ENCODE data around the gene ARID2. TPM values are rescaled to one million over a fixed set of nuclear protein-coding genes. Genes with fewer than 3 reads are reported as not detected.
A peak's percentile ranks its signal among the peaks of the same experiment; 100 is the strongest.

ARID2 gene
- total RNA-seq, 1 donor = 21.0 TPM

DNA sequence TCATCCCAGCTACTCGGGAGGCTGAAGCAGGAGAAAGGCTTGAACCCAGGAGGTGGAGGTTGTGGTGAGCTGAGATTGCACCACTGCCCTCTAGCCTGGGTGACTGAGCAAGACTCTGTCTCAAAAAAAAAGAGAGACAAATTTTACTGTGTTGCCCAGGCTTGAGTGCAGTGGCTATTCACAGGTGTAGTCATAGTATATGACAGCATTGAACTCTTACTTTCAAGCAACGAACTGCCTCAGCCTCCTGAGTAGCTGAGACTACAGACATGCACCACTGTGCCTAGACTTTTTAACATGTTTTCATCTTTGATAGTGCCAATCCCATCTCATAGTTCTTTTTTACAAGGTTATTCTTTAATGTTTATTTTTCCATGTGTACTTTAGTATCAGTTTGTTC is 13.7 kb downstream of the ARID2 start:
- H4K20me1 ChIP-seq (ENCODE audit: insufficient read depth, low read length) = peaks cover 13% of the 10 kb centered on the region
- no peak for DNase-seq (ENCODE audit: insufficient read length, low spot score, missing footprints)
- no peak overlapping the region for H3K27ac ChIP-seq (ENCODE audit: low read depth, low read length)
- no peaks in the 10 kb centered on the region for H3K27me3 ChIP-seq (ENCODE audit: insufficient read depth, low read length)
- H3K4me1 ChIP-seq (ENCODE audit: insufficient read depth, low read length) = no peaks in the 10 kb centered on the region
- H3K9me3 ChIP-seq (ENCODE audit: low read depth, low read length) = no peaks in the 10 kb centered on the region
- H3K79me2 ChIP-seq (ENCODE audit: insufficient read depth, low read length) = peaks cover 73% of the 10 kb centered on the region
- H2AFZ ChIP-seq (ENCODE audit: low read length) = no peak overlapping the region
- TF ChIP-seq, protein P1, sequence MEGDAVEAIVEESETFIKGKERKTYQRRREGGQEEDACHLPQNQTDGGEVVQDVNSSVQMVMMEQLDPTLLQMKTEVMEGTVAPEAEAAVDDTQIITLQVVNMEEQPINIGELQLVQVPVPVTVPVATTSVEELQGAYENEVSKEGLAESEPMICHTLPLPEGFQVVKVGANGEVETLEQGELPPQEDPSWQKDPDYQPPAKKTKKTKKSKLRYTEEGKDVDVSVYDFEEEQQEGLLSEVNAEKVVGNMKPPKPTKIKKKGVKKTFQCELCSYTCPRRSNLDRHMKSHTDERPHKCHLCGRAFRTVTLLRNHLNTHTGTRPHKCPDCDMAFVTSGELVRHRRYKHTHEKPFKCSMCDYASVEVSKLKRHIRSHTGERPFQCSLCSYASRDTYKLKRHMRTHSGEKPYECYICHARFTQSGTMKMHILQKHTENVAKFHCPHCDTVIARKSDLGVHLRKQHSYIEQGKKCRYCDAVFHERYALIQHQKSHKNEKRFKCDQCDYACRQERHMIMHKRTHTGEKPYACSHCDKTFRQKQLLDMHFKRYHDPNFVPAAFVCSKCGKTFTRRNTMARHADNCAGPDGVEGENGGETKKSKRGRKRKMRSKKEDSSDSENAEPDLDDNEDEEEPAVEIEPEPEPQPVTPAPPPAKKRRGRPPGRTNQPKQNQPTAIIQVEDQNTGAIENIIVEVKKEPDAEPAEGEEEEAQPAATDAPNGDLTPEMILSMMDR (IDR thresholded peaks at IDR 0.05; ENCODE audit: extremely low read depth, low read depth, low read length) = no peak
- no peak overlapping the region for H3K4me2 ChIP-seq (ENCODE audit: insufficient read depth, low read length)
- H3K4me3 ChIP-seq (ENCODE audit: insufficient read depth, low read length) = no peak overlapping the region
- no peaks in the 10 kb centered on the region for H3K36me3 ChIP-seq (ENCODE audit: insufficient read depth, low read length)

DNA sequence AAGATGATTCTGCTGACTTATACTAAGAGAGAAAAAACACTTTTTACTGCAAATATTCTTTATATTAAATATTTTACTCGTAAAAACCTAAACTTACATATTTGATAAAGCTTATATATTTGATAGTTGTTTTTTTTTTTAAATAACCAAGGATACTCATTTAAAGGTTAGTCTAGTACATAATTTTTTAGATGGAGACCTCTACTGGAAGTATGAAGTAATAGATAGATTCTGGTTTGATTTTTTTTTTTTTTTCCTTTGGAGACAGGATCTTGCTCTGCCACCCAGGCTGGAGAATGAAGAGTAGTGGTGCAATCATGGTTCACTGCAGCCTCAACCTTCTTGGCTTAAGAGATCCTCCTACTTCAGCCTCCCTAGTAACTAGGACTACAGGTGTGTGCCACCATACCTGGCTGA is 16.4 kb downstream of the ARID2 start:
- Histone ChIP-seq H3K4me3 (ENCODE audit: insufficient read depth, low read length) (no peak overlapping the region), H3K27ac (ENCODE audit: low read depth, low read length) (no peak overlapping the region), H3K4me1 (ENCODE audit: insufficient read depth, low read length) (no peaks in the 10 kb centered on the region), H3K79me2 (ENCODE audit: insufficient read depth, low read length) (peaks cover 79% of the 10 kb centered on the region), H3K36me3 (ENCODE audit: insufficient read depth, low read length) (no peaks in the 10 kb centered on the region), H3K4me2 (ENCODE audit: insufficient read depth, low read length) (no peak overlapping the region), H2AFZ (ENCODE audit: low read length) (no peak overlapping the region), H3K27me3 (ENCODE audit: insufficient read depth, low read length) (no peaks in the 10 kb centered on the region), H4K20me1 (ENCODE audit: insufficient read depth, low read length) (peaks cover 16% of the 10 kb centered on the region), H3K9me3 (ENCODE audit: low read depth, low read length) (no peaks in the 10 kb centered on the region)
- TF ChIP-seq, protein P1 (IDR thresholded peaks at IDR 0.05; ENCODE audit: extremely low read depth, low read depth, low read length) = peak; percentile 41
- DNase-seq (ENCODE audit: insufficient read length, low spot score, missing footprints) = peak; percentile 32

DNA sequence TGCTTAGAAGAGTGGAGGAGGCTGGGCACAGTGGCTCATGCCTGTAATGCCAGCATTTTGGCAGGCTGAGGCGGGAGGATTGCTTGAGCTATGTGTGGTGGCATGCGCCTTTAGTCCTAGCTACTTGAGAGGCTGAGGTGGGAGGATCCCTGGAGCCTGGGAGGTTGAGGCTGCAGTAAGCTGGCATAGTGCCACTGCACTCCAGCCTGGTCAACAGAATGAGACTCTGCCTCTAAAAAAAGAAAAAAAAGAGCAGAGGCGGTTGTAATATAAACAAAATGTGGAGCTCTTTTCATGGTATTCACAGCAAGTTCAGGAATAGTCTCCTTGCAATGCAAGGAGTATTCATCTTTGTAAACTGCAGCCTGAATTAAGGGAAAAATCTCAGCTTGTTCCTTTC is 27.2 kb downstream of the ARID2 start:
- Histone ChIP-seq H3K79me2 (ENCODE audit: insufficient read depth, low read length) (peaks cover 36% of the 10 kb centered on the region), H3K27ac (ENCODE audit: low read depth, low read length) (no peak overlapping the region), H3K4me3 (ENCODE audit: insufficient read depth, low read length) (no peak overlapping the region), H3K4me1 (ENCODE audit: insufficient read depth, low read length) (no peaks in the 10 kb centered on the region), H2AFZ (ENCODE audit: low read length) (no peak overlapping the region), H4K20me1 (ENCODE audit: insufficient read depth, low read length) (no peaks in the 10 kb centered on the region), H3K4me2 (ENCODE audit: insufficient read depth, low read length) (no peak overlapping the region), H3K27me3 (ENCODE audit: insufficient read depth, low read length) (no peaks in the 10 kb centered on the region), H3K9me3 (ENCODE audit: low read depth, low read length) (no peaks in the 10 kb centered on the region), H3K36me3 (ENCODE audit: insufficient read depth, low read length) (no peaks in the 10 kb centered on the region)
- TF ChIP-seq, protein P1 (IDR thresholded peaks at IDR 0.05; ENCODE audit: extremely low read depth, low read depth, low read length) = no peak
- no peak for DNase-seq (ENCODE audit: insufficient read length, low spot score, missing footprints)

DNA sequence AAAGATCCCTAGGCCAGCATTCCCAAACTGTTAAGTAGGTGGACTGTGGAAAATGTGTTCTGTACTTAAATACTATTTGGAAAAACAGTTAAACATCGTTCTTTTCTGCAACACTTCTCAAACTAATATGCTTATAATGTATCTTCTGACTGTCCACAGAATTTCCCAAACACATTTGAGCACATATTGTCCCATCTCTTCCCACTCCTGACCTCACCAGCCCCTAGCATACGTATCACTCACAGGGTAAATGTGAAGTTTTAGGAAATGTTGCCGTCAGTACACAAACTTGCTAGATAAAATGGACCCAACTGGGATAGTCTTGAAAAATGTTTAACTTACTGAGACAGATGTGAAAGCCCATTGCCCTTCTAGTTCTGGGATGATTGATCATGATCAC is 27.7 kb downstream of the ARID2 start:
- no peaks in the 10 kb centered on the region for H3K27me3 ChIP-seq (ENCODE audit: insufficient read depth, low read length)
- H4K20me1 ChIP-seq (ENCODE audit: insufficient read depth, low read length) = peaks cover 2% of the 10 kb centered on the region
- TF ChIP-seq, protein P1 (IDR thresholded peaks at IDR 0.05; ENCODE audit: extremely low read depth, low read depth, low read length) = no peak
- H3K27ac ChIP-seq (ENCODE audit: low read depth, low read length) = no peak overlapping the region
- H3K36me3 ChIP-seq (ENCODE audit: insufficient read depth, low read length) = no peaks in the 10 kb centered on the region
- H3K4me1 ChIP-seq (ENCODE audit: insufficient read depth, low read length) = no peaks in the 10 kb centered on the region
- no peaks in the 10 kb centered on the region for H3K9me3 ChIP-seq (ENCODE audit: low read depth, low read length)
- no peak for DNase-seq (ENCODE audit: insufficient read length, low spot score, missing footprints)
- H3K4me3 ChIP-seq (ENCODE audit: insufficient read depth, low read length) = no peak overlapping the region
- H3K79me2 ChIP-seq (ENCODE audit: insufficient read depth, low read length) = peaks cover 37% of the 10 kb centered on the region
- H3K4me2 ChIP-seq (ENCODE audit: insufficient read depth, low read length) = no peak overlapping the region
- no peak overlapping the region for H2AFZ ChIP-seq (ENCODE audit: low read length)
